ENCODE measurements around the gene ADAMTS17.
A peak's percentile ranks its signal among the peaks of the same experiment; 100 is the strongest.

Gene ADAMTS17

GRCh38 chr15:99959326-99959725, 382.4 kb downstream of the ADAMTS17 start:
- no peak for DNase-seq

- DNase-seq: no peak
These were observed 383.2 kb downstream of the ADAMTS17 start for GRCh38 chr15:99958426-99959097.

GRCh38 chr15:99957642-99958013, 384.1 kb downstream of the ADAMTS17 start:
- DNase-seq: no peak

GRCh38 chr15:99956820-99957641, 384.7 kb downstream of the ADAMTS17 start:
- DNase-seq: no peak

- no peak for DNase-seq
These were observed 385.6 kb downstream of the ADAMTS17 start for GRCh38 chr15:99956022-99956775.

GRCh38 chr15:99955532-99955931, 386.2 kb downstream of the ADAMTS17 start:
- DNase-seq: no peak

GRCh38 chr15:99955181-99955525, 386.6 kb downstream of the ADAMTS17 start:
- no peak for DNase-seq

GRCh38 chr15:99954361-99955180, 387.2 kb downstream of the ADAMTS17 start:
- no peak for DNase-seq

- no peak for DNase-seq
These were observed 387.9 kb downstream of the ADAMTS17 start for GRCh38 chr15:99953886-99954285.

- no peak for DNase-seq
These were observed 390.3 kb downstream of the ADAMTS17 start for GRCh38 chr15:99951511-99951910.

GRCh38 chr15:99944131-99944530, 397.6 kb downstream of the ADAMTS17 start:
- no peak for DNase-seq

GRCh38 chr15:99943466-99943865, 398.3 kb downstream of the ADAMTS17 start:
- no peak for DNase-seq

- DNase-seq: no peak
These were observed 408.9 kb downstream of the ADAMTS17 start for GRCh38 chr15:99932676-99933402.

- DNase-seq: no peak
These were observed 409.8 kb downstream of the ADAMTS17 start for GRCh38 chr15:99931703-99932603.

GRCh38 chr15:99930696-99931095, 411.1 kb downstream of the ADAMTS17 start:
- DNase-seq: no peak

- DNase-seq: no peak
These were observed 412.5 kb downstream of the ADAMTS17 start for GRCh38 chr15:99929266-99929665.

- peak; percentile 85 for DNase-seq
These were observed 413.3 kb downstream of the ADAMTS17 start for GRCh38 chr15:99928429-99928981.

- peak; percentile 61 for DNase-seq
These were observed 415.2 kb downstream of the ADAMTS17 start for GRCh38 chr15:99926532-99926931.

- DNase-seq: peak; percentile 81
These were observed 415.9 kb downstream of the ADAMTS17 start for GRCh38 chr15:99925661-99926461.

- no peak for DNase-seq
These were observed 418.1 kb downstream of the ADAMTS17 start for GRCh38 chr15:99923711-99924110.

Data from CD4-positive, alpha-beta T cell treated with Interferon gamma for 1 hour (primary cell).